Esophagus (tissue), 2 donors: ENCODE data around the gene PTH2. TPM values are rescaled to one million over a fixed set of nuclear protein-coding genes. Genes with fewer than 3 reads are reported as not detected.

ENCODE experiments used
- H3K27ac ChIP-seq, 2 donors: one replicate each; pipeline ENCODE4 v1.5.1; 2013; ENCODE audit warnings: low read depth in 2 of 2, mild to moderate bottlenecking in 2 of 2, inconsistent platforms in 1 of 2, low read length in 1 of 2, moderate library complexity in 1 of 2
- H3K27me3 ChIP-seq, 2 donors: one replicate each; pipeline ENCODE4 v1.6.1; 2013; ENCODE audit warnings: low read length in 2 of 2, control low read depth in 1 of 2, mild to moderate bottlenecking in 1 of 2; ENCODE audit not compliant: insufficient read depth in 2 of 2, control insufficient read depth in 1 of 2
- H3K36me3 ChIP-seq, 2 donors: one replicate each; pipeline ENCODE4 v1.6.1; 2013; ENCODE audit warnings: low read length in 1 of 2; ENCODE audit not compliant: control insufficient read depth in 2 of 2, insufficient read depth in 2 of 2
- H3K4me1 ChIP-seq, 2 donors: one replicate each; pipeline ENCODE4 v1.6.1; 2013; ENCODE audit warnings: low read length in 1 of 2; ENCODE audit not compliant: control insufficient read depth in 2 of 2, insufficient read depth in 2 of 2
- H3K4me3 ChIP-seq, 2 donors: one replicate each; pipeline ENCODE4 v1.5.1; 2013; ENCODE audit warnings: low read length in 2 of 2, mild to moderate bottlenecking in 2 of 2, low read depth in 1 of 2, moderate library complexity in 1 of 2
- H3K9me3 ChIP-seq, 2 donors: one replicate each; pipeline ENCODE4 v1.6.1; 2013; ENCODE audit warnings: mild to moderate bottlenecking in 2 of 2, low read depth in 1 of 2, low read length in 1 of 2, moderate library complexity in 1 of 2; ENCODE audit not compliant: control insufficient read depth in 2 of 2, insufficient read depth in 1 of 2
- WGBS, 2 donors: extraction: QIAGEN DNeasy Blood & Tissue Kit; methylation state at CpG; one replicate each; pipeline ENCODE4 v1.1.7; 2013; 5-methylcytosine and 5-hydroxymethylcytosine counted together
- polyA plus RNA-seq, 2 donors: library from polyadenylated mRNA; stranded (reverse); fragments of 200-250 nt; gene quantifications; one replicate each; pipeline ENCODE4 v1.2.3, GENCODE V29; 2013
- donor health status: healthy with polysubstance abuse.
- donor health status: Bipolar disorder and iron deficiency.

The PTH2 gene
- polyA plus RNA-seq, 2 donors = not detected

DNA sequence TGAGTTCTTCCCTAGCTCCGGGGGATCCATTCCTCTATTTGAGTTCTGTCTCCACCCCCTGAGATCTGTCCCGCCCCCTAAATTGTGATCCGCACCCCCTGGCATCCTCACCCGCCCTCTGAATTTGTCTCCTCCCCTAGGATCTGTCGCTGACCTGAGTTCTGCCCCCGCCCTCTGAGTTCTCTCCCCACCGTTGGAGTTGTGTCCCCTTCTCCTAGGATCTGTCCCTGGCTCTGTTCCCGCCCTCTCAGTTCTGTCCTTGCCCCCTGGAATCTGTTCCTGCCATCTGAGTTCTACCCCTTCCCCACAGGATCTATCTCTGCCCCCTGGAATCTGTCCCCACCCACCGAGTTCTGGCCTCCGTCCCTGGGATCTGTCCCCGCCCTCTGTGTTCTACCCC, 19.1 kb upstream of the PTH2 start:
- H3K27me3 ChIP-seq = peaks cover 0 to 6% of the 10 kb centered on the region in 2 donors

DNA sequence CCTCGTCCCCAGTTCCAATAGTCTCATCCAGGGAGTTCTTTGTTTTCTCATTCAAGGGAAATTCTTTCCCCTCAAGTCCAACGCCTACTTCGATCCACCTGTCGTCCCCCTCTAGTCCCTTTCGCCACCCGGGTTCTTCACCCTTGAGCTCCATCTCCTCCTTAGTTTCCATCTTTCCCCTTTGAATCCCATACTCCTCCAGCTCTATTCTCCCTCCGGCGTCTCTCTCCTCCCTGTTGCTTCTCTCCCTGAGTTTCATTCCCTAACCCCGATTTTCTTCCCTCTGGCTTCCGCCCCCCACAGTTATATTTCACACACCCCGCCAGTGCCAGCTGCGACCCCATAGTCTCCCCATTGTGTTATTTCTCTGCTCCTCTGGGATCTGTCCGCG, 18.7 kb upstream of the PTH2 start:
- 17 to 19% methylated on average over 14 of the region's 14 CpGs for WGBS, 2 donors
- H3K27me3 ChIP-seq = peaks cover 0 to 10% of the 10 kb centered on the region in 2 donors
- no peaks in the 10 kb centered on the region for H3K9me3 ChIP-seq
- peak overlapping the region in 1 of 2 donors; percentile 61 for H3K4me3 ChIP-seq
- H3K4me1 ChIP-seq = peaks cover 0 to 2% of the 10 kb centered on the region in 2 donors
- H3K27ac ChIP-seq = no peak overlapping the region
- H3K36me3 ChIP-seq = peaks cover 0 to 4% of the 10 kb centered on the region in 2 donors

More for the DNA sequence above, 19.1 kb upstream of the PTH2 start:
- peaks cover 0 to 2% of the 10 kb centered on the region in 2 donors for H3K4me1 ChIP-seq
- H3K9me3 ChIP-seq = no peaks in the 10 kb centered on the region
- 4 to 6% methylated on average over 11 of the region's 11 CpGs for WGBS, 2 donors
- peak overlapping the region in 1 of 2 donors; percentile 61 for H3K4me3 ChIP-seq
- peaks cover 0 to 8% of the 10 kb centered on the region in 2 donors for H3K36me3 ChIP-seq
- H3K27ac ChIP-seq = no peak overlapping the region

DNA sequence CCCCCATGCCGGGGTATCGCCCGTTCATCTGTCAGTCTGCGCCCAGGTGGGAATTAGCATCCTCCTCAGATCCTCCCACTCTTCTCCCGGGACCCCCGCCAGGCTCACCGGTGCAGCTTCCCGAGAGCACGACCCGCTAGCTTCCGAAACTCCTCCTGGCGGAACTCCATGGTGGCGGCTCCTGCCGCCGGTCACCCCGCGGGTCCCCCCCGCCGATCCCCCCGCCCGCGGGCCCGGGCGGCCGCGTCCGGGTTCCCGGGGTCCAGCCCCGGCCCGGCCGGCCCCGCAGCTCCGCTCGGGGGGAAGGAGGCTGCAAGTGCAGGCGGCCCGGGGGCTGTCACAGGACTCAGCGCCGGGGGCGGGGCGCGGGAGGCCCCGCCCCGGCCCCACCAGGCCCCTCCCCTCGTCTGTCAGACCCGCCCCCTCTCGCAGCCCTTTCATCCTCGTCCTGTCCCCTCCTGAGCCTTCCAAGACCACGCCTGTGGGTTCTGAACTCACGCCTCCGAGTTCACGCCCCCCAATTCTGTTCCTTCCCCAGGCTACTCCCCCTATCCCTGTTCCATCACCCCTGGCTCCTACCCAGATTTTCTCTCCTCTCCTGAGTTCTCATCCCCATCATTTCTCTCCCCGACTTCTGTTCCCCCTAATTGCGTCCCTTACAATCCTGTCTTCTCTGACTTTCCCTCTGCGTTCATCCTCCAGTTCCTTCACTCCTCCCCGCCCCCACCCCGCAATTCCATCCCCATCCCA, 18.1 kb upstream of the PTH2 start, which contains the start of gene SLC17A7:
SLC17A7 (minus strand) TSS at position 318 of the 750 bp plus-strand sequence; CDS start at position 170, 148 bp downstream.
- peaks cover 0 to 2% of the 10 kb centered on the region in 2 donors for H3K4me1 ChIP-seq
- no peak within 1 kb of the TSS for H3K27ac ChIP-seq
- H3K4me3 ChIP-seq = peak within 1 kb of the TSS in 1 of 2 donors; percentile 61
- peaks cover 0 to 3% of the 10 kb centered on the region in 2 donors for H3K9me3 ChIP-seq
- 4 to 9% methylated on average over 20 to 56 of the region's 56 CpGs for WGBS, 2 donors
- H3K27me3 ChIP-seq = peaks cover 0 to 12% of the 10 kb centered on the region in 2 donors
- H3K36me3 ChIP-seq = peaks cover 0 to under 1% of the 10 kb centered on the region in 2 donors

DNA sequence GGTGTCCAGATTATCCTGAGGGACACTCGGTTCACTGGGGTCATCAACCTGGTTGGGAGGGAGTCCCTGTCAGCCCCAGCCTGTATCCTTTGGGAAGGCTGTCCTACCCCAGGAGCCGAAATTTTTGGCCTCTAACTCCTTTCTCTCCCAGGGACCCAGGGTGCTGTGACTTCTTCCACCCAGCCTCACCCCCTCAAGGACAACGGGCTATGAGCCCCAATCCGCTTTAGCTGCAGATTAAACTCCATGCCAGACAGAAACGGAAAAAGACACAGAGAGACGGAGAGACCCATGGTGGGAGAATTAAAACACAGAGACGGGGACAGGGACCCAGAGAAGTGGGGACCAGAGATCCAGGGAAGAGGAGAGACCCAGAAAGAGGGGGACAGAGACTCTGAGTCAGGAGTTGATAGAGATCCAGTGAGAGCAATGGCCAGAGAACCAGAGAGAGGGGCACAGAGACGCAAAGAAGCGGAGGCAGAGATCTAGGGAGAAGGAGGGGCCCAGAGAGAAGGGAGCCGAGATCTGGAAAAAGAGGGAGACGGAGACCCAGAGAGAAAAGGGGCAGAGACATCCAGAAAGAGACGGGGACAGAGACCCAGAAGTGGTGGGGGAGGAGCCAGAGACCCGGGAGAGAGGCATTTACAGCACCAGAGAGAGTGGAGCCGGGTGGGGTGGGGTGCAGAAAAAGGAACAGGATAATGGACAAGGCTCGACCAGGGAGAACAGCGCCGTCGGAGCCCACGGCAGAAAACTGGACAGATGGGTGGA, 17.4 kb upstream of the PTH2 start:
- peaks cover 2% of the 10 kb centered on the region in 2 donors for H3K4me1 ChIP-seq
- H3K27me3 ChIP-seq = peaks cover 0 to 12% of the 10 kb centered on the region in 2 donors
- no peaks in the 10 kb centered on the region for H3K36me3 ChIP-seq
- peaks cover 0 to 5% of the 10 kb centered on the region in 2 donors for H3K9me3 ChIP-seq
- H3K4me3 ChIP-seq = no peak overlapping the region
- no peak overlapping the region for H3K27ac ChIP-seq
- 20 to 33% methylated on average over 14 to 18 of the region's 19 CpGs for WGBS, 2 donors

DNA sequence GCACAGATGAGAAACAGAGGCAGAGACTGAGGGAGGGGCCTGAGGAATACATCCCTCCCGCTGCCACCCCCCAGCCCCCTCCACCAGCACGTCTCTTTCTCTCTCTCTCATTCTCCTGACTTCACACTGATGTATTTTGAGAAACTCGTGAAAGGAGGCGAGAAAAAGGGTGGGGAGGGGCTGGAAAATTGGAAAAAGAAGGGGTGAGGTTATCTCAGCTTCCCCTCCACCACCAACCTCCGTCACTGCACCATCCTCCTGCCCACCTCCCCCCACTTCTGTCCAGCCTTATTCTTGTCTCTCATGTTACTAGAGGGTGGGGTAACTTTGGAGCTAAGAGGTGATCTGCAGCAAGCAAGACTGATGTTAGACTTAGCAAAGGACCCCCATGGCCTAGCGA, 16.6 kb upstream of the PTH2 start:
- Histone ChIP-seq H3K9me3 (peaks cover 0 to 5% of the 10 kb centered on the region in 2 donors), H3K4me3 (no peak overlapping the region), H3K27ac (no peak overlapping the region), H3K36me3 (no peaks in the 10 kb centered on the region), H3K4me1 (peaks cover 2% of the 10 kb centered on the region in 2 donors), H3K27me3 (peaks cover 0 to 12% of the 10 kb centered on the region in 2 donors)
- 36 to 37% methylated on average over 6 of the region's 6 CpGs for WGBS, 2 donors

DNA sequence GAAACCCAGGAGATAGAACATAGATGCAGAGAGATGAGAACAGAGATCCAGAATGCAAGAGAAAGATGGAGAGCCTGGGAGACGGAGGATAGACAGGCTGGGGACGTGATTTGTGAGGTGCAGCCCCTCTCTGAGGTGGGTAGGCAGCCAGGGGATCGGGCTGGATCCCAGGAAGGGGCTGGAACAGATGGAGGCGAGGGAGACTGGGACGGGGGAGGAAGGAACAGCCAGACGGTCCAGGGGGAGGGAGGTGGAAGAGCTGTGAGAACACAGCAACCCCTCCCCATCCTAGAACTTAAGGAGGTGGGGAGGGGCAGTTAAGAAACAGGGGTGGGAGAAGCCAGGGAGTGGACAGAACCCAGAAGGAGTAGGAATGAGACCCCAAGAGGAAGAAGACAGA, 15.0 kb upstream of the PTH2 start:
- Histone ChIP-seq H3K4me1 (peaks cover 2% of the 10 kb centered on the region in 2 donors), H3K36me3 (no peaks in the 10 kb centered on the region), H3K9me3 (peaks cover 0 to 5% of the 10 kb centered on the region in 2 donors), H3K4me3 (no peak overlapping the region), H3K27me3 (peaks cover 0 to 17% of the 10 kb centered on the region in 2 donors), H3K27ac (no peak overlapping the region)
- WGBS, 2 donors = 9 to 20% methylated on average over 6 of the region's 6 CpGs

DNA sequence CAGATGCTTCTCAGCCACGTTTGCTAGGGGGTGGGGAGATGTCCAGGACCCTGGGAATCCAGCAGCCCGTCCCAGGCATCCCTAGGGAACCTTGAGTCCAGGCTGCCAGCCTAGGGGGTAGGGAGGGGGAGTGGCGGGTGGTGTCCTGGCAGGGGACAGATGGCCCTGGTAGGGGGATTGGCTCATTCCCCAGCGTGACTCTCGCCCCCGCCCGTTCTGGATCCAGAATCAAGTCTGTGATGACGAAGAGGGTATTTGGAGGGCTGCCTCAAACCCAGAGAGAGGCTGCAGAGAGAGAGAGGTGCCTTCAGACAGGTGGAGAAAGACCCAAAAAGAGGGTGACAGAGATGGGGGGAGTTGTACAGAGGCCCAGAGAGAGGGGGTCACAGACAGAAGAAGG, 14.0 kb upstream of the PTH2 start:
- peaks cover 0 to 22% of the 10 kb centered on the region in 2 donors for H3K27me3 ChIP-seq
- H3K4me1 ChIP-seq = peaks cover 2% of the 10 kb centered on the region in 2 donors
- 13% methylated on average over 8 of the region's 8 CpGs for WGBS, 2 donors

DNA sequence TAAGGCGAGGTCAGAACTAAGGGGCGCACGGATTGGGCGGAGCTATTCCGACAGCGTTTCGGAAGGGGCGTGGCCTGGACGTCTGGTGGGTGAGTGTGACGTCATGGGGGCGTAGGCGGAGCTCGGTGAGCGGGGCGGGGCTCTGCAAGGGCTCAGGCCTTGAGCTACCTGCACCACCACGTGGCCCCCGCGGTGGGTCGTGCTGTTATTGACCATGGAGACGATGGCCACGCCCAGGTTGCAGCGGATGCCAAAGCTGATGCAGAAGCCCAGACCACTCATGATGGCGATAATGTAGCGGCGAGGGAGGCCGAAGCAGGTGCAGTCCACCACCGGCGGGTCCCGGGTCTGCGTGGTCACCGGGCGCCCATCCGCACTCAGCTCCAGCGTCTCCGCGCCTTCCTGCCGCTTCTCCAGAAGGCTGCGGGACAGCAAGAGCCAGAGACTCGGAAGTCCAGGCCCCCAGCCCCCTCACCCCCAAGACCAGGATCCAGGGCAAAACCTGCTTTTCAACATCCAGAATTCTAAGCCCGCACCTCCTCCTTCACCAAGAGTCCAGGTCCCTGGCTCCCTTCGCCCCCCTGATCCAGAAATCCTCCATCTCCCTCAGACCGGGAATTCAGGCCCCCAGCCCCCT, 13.3 kb upstream of the PTH2 start:
- Histone ChIP-seq H3K27me3 (peaks cover 0 to 24% of the 10 kb centered on the region in 2 donors), H3K4me1 (peaks cover 2% of the 10 kb centered on the region in 2 donors), H3K36me3 (no peaks in the 10 kb centered on the region), H3K27ac (no peak overlapping the region), H3K9me3 (peaks cover 0 to 9% of the 10 kb centered on the region in 2 donors), H3K4me3 (no peak overlapping the region)
- 15 to 20% methylated on average over 31 to 42 of the region's 42 CpGs for WGBS, 2 donors

More for the DNA sequence above, 14.0 kb upstream of the PTH2 start:
- no peak overlapping the region for H3K27ac ChIP-seq
- peaks cover 0 to 5% of the 10 kb centered on the region in 2 donors for H3K9me3 ChIP-seq
- H3K4me3 ChIP-seq = no peak overlapping the region
- no peaks in the 10 kb centered on the region for H3K36me3 ChIP-seq

DNA sequence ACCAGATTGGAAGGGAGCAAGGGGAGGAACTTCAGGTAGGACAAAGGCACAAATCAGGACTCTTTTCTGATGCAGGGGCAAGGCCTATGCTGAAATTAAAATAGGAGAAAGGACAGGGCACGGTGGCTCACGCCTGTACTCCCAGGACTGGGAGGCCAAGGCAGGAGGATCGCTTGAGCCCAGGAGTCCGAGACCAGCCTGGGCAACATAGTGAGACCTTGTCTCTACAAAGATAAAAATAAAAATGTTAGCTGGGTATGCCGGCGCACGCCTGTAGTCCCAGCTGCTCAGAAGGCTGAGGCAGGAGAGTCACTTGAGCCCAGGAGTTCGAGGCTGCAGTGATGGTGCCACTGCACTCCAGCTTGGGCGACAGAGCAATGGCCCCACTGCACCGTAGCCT, 12.4 kb upstream of the PTH2 start:
- 86 to 87% methylated on average over 10 of the region's 10 CpGs for WGBS, 2 donors
- Histone ChIP-seq H3K27ac (no peak overlapping the region), H3K36me3 (no peaks in the 10 kb centered on the region), H3K4me1 (peaks cover 0 to 2% of the 10 kb centered on the region in 2 donors), H3K4me3 (no peak overlapping the region), H3K9me3 (peaks cover 0 to 12% of the 10 kb centered on the region in 2 donors), H3K27me3 (peaks cover 0 to 22% of the 10 kb centered on the region in 2 donors)
